SK-N-SH treated with all-trans-retinoic acid at 6 μM for 48 hours (cell line): Measurements from ENCODE around the gene SLC24A1.

ENCODE experiments used
- TOX ChIP-seq: fragments of 250-450 bp; sonication (Bioruptor Pico); IDR thresholded peaks from 2 replicates; pipeline ENCODE4 v1.8.0; 2021; ENCODE audit warnings: mild to moderate bottlenecking, moderate library complexity, borderline replicate concordance
- ZC3H10 ChIP-seq: fragments of 250-450 bp; sonication (Bioruptor Pico); IDR thresholded peaks from 2 replicates; pipeline ENCODE4 v1.5.1; 2021; ENCODE audit warnings: mild to moderate bottlenecking, moderate library complexity

- TF ChIP-seq TOX (CRISPR knock-in tag) (no peak), ZC3H10 (CRISPR knock-in tag) (no peak)
These were observed 31.6 kb downstream of the SLC24A1 start for GRCh38 chr15:65653341-65653740.
